Activated CD4-positive, alpha-beta memory T cell treated with anti-CD3 and anti-CD28 coated beads, Interleukin-2, amount 10 ng/mL, durations not matched to agents 7 days and 5 days (primary cell): ENCODE data around the gene SQSTM1. TPM values are rescaled to one million over a fixed set of nuclear protein-coding genes. Genes with fewer than 3 reads are reported as not detected.

Source experiments
- CTCF ChIA-PET: fragments of 350-600 bp; sonication (Branson Sonifier 250); formaldehyde crosslinking; loops from one replicate; lab custom pipeline; 2021; ENCODE audit warnings: antibody characterized with exemption, inconsistent platforms; lab: Charles Lee
- POLR2A ChIA-PET: fragments of 350-600 bp; sonication (Branson Sonifier 250); formaldehyde crosslinking; loops from one replicate; lab custom pipeline; 2021; ENCODE audit warnings: antibody characterized with exemption; lab: Charles Lee
- DNase-seq: peaks from one replicate; pipeline ENCODE4 v3.0.0-alpha.2; 2020
- H3K27ac Mint-ChIP-seq: one replicate; pipeline ENCODE4 v1.8.0; 2021; ENCODE audit warnings: mild to moderate bottlenecking, mixed read lengths
- H3K27me3 Mint-ChIP-seq: one replicate; pipeline ENCODE4 v1.8.0; 2021; ENCODE audit warnings: mixed read lengths
- H3K36me3 Mint-ChIP-seq: one replicate; pipeline ENCODE4 v1.8.0; 2021; ENCODE audit warnings: low read depth, mixed read lengths
- H3K4me1 Mint-ChIP-seq: one replicate; pipeline ENCODE4 v1.8.0; 2021; ENCODE audit warnings: mixed read lengths
- H3K4me3 Mint-ChIP-seq: one replicate; pipeline ENCODE4 v1.8.0; 2021; ENCODE audit warnings: mild to moderate bottlenecking, mixed read lengths
- H3K9me3 Mint-ChIP-seq: one replicate; pipeline ENCODE4 v1.8.0; 2021; ENCODE audit warnings: mixed read lengths
- total RNA-seq, 2 experiments: library from RNA; stranded (reverse); gene quantifications; one replicate each; pipeline ENCODE4 v1.2.3, GENCODE V29; 2021

Gene SQSTM1
- total RNA-seq, 2 experiments from 2014 or later: 178 to 183 TPM

- Mint-ChIP-seq H3K27ac (no peak overlapping the region), H3K9me3 (no peaks in the 10 kb centered on the region), H3K4me1 (peaks cover 31% of the 10 kb centered on the region), H3K36me3 (peaks cover 13% of the 10 kb centered on the region), H3K27me3 (no peaks in the 10 kb centered on the region), H3K4me3 (no peak overlapping the region)
- ChIA-PET CTCF (interaction anchor here (0.8 to 1.3 kb wide), 2 partner anchors 13 to 14 kb away, joined by 3 to 4 read pairs; no protein-coding TSS in a partner anchor), POLR2A (no interaction called here)
- no peak for DNase-seq
Measured at GRCh38 chr5:179815491-179816249, 5.0 kb upstream of the SQSTM1 start.

- no peak overlapping the region for H3K27ac Mint-ChIP-seq
- CTCF ChIA-PET: interaction anchor here (0.8 kb wide), 1 partner anchor 14 kb away, joined by 4 read pairs; no protein-coding TSS in a partner anchor
- no peak for DNase-seq
- H3K36me3 Mint-ChIP-seq: peaks cover 15% of the 10 kb centered on the region
- H3K27me3 Mint-ChIP-seq: no peaks in the 10 kb centered on the region
- no peaks in the 10 kb centered on the region for H3K9me3 Mint-ChIP-seq
- peaks cover 31% of the 10 kb centered on the region for H3K4me1 Mint-ChIP-seq
- H3K4me3 Mint-ChIP-seq: no peak overlapping the region
- POLR2A ChIA-PET: interaction anchor here (2.6 kb wide), 1 partner anchor 10 kb away, joined by 7 read pairs; no protein-coding TSS in a partner anchor
Measured at GRCh38 chr5:179816401-179816795, 4.3 kb upstream of the SQSTM1 start.

- Mint-ChIP-seq H3K27me3 (no peaks in the 10 kb centered on the region), H3K36me3 (peaks cover 20% of the 10 kb centered on the region), H3K9me3 (no peaks in the 10 kb centered on the region), H3K4me1 (peaks cover 36% of the 10 kb centered on the region), H3K4me3 (no peak overlapping the region), H3K27ac (no peak overlapping the region)
- ChIA-PET CTCF (interaction anchor here (1.4 kb wide), 1 partner anchor 15 kb away, joined by 3 read pairs; no protein-coding TSS in a partner anchor), POLR2A (interaction anchor here (2.6 kb wide), 1 partner anchor 11 kb away, joined by 7 read pairs; no protein-coding TSS in a partner anchor)
- no peak for DNase-seq
Measured at GRCh38 chr5:179816796-179817469, 3.8 kb upstream of the SQSTM1 start.

GRCh38 chr5:179817470-179817840 is 3.2 kb upstream of the SQSTM1 start:
- ChIA-PET POLR2A (interaction anchor here (2.6 kb wide), 1 partner anchor 11 kb away, joined by 7 read pairs; no protein-coding TSS in a partner anchor), CTCF (interaction anchor here (1.4 kb wide), 1 partner anchor 16 kb away, joined by 3 read pairs; no protein-coding TSS in a partner anchor)
- no peak for DNase-seq
- Mint-ChIP-seq H3K9me3 (no peaks in the 10 kb centered on the region), H3K36me3 (peaks cover 23% of the 10 kb centered on the region), H3K4me1 (peaks cover 41% of the 10 kb centered on the region), H3K27ac (no peak overlapping the region), H3K27me3 (no peaks in the 10 kb centered on the region), H3K4me3 (no peak overlapping the region)

- ChIA-PET POLR2A (interaction anchor here (2.6 kb wide), 1 partner anchor 12 kb away, joined by 7 read pairs; no protein-coding TSS in a partner anchor), CTCF (interaction anchor here (1.4 kb wide), 1 partner anchor 16 kb away, joined by 3 read pairs; no protein-coding TSS in a partner anchor)
- peaks cover 25% of the 10 kb centered on the region for H3K36me3 Mint-ChIP-seq
- peak overlapping the region; percentile 65 for H3K4me3 Mint-ChIP-seq
- H3K27ac Mint-ChIP-seq: peak overlapping the region; percentile 63
- H3K27me3 Mint-ChIP-seq: no peaks in the 10 kb centered on the region
- H3K9me3 Mint-ChIP-seq: no peaks in the 10 kb centered on the region
- no peak for DNase-seq
- H3K4me1 Mint-ChIP-seq: peaks cover 47% of the 10 kb centered on the region
Measured at GRCh38 chr5:179817890-179818745, 2.6 kb upstream of the SQSTM1 start.

GRCh38 chr5:179818746-179819295 is 1.9 kb upstream of the SQSTM1 start:
- Mint-ChIP-seq H3K27me3 (no peaks in the 10 kb centered on the region), H3K27ac (peak overlapping the region; percentile 63), H3K4me3 (peak overlapping the region; percentile 65), H3K4me1 (peaks cover 50% of the 10 kb centered on the region), H3K9me3 (no peaks in the 10 kb centered on the region), H3K36me3 (peaks cover 30% of the 10 kb centered on the region)
- ChIA-PET CTCF (interaction anchor here (1.2 to 1.4 kb wide), 2 partner anchors 17 kb away, joined by 3 to 5 read pairs; no protein-coding TSS in a partner anchor), POLR2A (interaction anchor here (0.7 to 2.6 kb wide), 6 partner anchors 8 to 196 kb away, joined by 3 to 21 read pairs (median 6); partner anchors contain the start of gene HNRNPH1)
- DNase-seq: peak; percentile 90

- peak; percentile 45 for DNase-seq
- H3K4me3 Mint-ChIP-seq: peak overlapping the region; percentile 70
- H3K9me3 Mint-ChIP-seq: no peaks in the 10 kb centered on the region
- no peaks in the 10 kb centered on the region for H3K27me3 Mint-ChIP-seq
- ChIA-PET CTCF (interaction anchor here (0.6 to 1.6 kb wide), 4 partner anchors 8 to 225 kb away, joined by 4 to 6 read pairs (median 5); no protein-coding TSS in a partner anchor), POLR2A (interaction anchor here (0.7 to 2.7 kb wide), 13 partner anchors 8 to 196 kb away, joined by 3 to 21 read pairs (median 7); partner anchors contain the start of genes HNRNPH1, MAML1 and MGAT4B)
- peak overlapping the region; percentile 76 for H3K27ac Mint-ChIP-seq
- H3K4me1 Mint-ChIP-seq: peaks cover 51% of the 10 kb centered on the region
- peaks cover 37% of the 10 kb centered on the region for H3K36me3 Mint-ChIP-seq
Measured at GRCh38 chr5:179819296-179820126, 1.2 kb upstream of the SQSTM1 start.

GRCh38 chr5:179820127-179820482 is 600 bp upstream of the SQSTM1 start:
- Mint-ChIP-seq H3K36me3 (peaks cover 43% of the 10 kb centered on the region), H3K27me3 (no peaks in the 10 kb centered on the region), H3K9me3 (no peaks in the 10 kb centered on the region), H3K4me3 (peak overlapping the region; percentile 70), H3K4me1 (peaks cover 54% of the 10 kb centered on the region), H3K27ac (peak overlapping the region; percentile 76)
- CTCF ChIA-PET: interaction anchor here (0.6 to 1.6 kb wide), 4 partner anchors 9 to 226 kb away, joined by 4 to 6 read pairs (median 5); no protein-coding TSS in a partner anchor
- POLR2A ChIA-PET: interaction anchor here (0.8 to 2.7 kb wide), 14 partner anchors 9 to 260 kb away, joined by 3 to 21 read pairs (median 6); partner anchors contain the start of genes HNRNPH1, MAML1 and MGAT4B
- DNase-seq: no peak

GRCh38 chr5:179821298-179822058 is 773 bp downstream of the SQSTM1 start:
- CTCF ChIA-PET: interaction anchor here (1.0 to 1.6 kb wide), 4 partner anchors 13 to 54 kb away, joined by 3 to 5 read pairs (median 4); no protein-coding TSS in a partner anchor
- POLR2A ChIA-PET: interaction anchor here (0.5 to 2.7 kb wide), 19 partner anchors 9 to 262 kb away, joined by 3 to 21 read pairs (median 5); partner anchors contain the start of genes CANX, HNRNPH1, MGAT4B and MRNIP
- Mint-ChIP-seq H3K4me1 (peaks cover 51% of the 10 kb centered on the region), H3K9me3 (no peaks in the 10 kb centered on the region), H3K36me3 (peaks cover 52% of the 10 kb centered on the region), H3K4me3 (peak overlapping the region; percentile 93), H3K27me3 (no peaks in the 10 kb centered on the region), H3K27ac (peak overlapping the region; percentile 97)
- DNase-seq: peak; percentile 91

GRCh38 chr5:179822059-179822432 is 1.3 kb downstream of the SQSTM1 start:
- no peaks in the 10 kb centered on the region for H3K27me3 Mint-ChIP-seq
- no peaks in the 10 kb centered on the region for H3K9me3 Mint-ChIP-seq
- peaks cover 58% of the 10 kb centered on the region for H3K36me3 Mint-ChIP-seq
- ChIA-PET POLR2A (interaction anchor here (0.5 to 2.7 kb wide), 10 partner anchors 9 to 120 kb away, joined by 3 to 19 read pairs (median 4); partner anchors contain the start of gene MRNIP), CTCF (interaction anchor here (1.0 to 1.3 kb wide), 3 partner anchors 14 to 55 kb away, joined by 3 to 4 read pairs (median 3); no protein-coding TSS in a partner anchor)
- DNase-seq: no peak
- H3K4me3 Mint-ChIP-seq: peak overlapping the region; percentile 93
- H3K27ac Mint-ChIP-seq: peak overlapping the region; percentile 97
- H3K4me1 Mint-ChIP-seq: peaks cover 53% of the 10 kb centered on the region
